ENCODE measurements around the gene COPS3.
"Not testable (repeated sequence)": the region's sequence is repeated elsewhere in the genome, so short reads cannot be mapped to it uniquely, and the experiment has no call there.

DNA sequence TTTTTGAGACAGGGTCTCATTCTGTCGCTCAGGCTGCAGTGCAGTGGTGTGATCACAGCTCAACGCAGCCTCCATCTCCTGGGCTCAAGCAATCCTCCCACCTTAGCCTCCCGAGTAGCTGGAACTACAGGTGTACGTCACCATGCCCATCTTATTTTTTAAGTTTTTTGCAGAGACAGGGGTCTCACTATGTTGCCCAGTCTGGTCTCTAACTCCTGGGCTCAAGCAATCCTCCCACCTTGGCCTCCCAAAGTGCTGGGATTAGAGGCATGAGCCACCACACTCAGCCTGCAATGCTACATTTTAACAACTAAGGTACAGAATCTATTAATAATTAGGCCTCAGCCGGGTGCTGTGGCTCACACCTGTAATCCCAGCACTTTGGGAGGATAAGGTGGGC is 3.6 kb downstream of the COPS3 start:
- TF ChIP-seq, protein P1, sequence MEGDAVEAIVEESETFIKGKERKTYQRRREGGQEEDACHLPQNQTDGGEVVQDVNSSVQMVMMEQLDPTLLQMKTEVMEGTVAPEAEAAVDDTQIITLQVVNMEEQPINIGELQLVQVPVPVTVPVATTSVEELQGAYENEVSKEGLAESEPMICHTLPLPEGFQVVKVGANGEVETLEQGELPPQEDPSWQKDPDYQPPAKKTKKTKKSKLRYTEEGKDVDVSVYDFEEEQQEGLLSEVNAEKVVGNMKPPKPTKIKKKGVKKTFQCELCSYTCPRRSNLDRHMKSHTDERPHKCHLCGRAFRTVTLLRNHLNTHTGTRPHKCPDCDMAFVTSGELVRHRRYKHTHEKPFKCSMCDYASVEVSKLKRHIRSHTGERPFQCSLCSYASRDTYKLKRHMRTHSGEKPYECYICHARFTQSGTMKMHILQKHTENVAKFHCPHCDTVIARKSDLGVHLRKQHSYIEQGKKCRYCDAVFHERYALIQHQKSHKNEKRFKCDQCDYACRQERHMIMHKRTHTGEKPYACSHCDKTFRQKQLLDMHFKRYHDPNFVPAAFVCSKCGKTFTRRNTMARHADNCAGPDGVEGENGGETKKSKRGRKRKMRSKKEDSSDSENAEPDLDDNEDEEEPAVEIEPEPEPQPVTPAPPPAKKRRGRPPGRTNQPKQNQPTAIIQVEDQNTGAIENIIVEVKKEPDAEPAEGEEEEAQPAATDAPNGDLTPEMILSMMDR (IDR thresholded peaks at IDR 0.05 in 2 of 3, conservative IDR thresholded peaks at IDR 0.05 in 1 of 3; ENCODE audit: insufficient read depth in 2 of 3, low read depth in 1 of 3, low read length in 3 of 3): not testable (repeated sequence)
- TF ChIP-seq NFATC3 (IDR thresholded peaks at IDR 0.05); FOS (IDR thresholded peaks at IDR 0.05; ENCODE audit: extremely low read depth, insufficient read length); GATA2 (CRISPR knock-in tag; IDR thresholded peaks at IDR 0.05); EZH2 (IDR thresholded peaks at IDR 0.05; ENCODE audit: borderline replicate concordance, low read depth, low read length); CBX5 (IDR thresholded peaks at IDR 0.05; ENCODE audit: borderline replicate concordance, low read depth); HMG20A (CRISPR knock-in tag; conservative IDR thresholded peaks at IDR 0.05); CBX2 (IDR thresholded peaks at IDR 0.05; ENCODE audit: insufficient read depth, low read length, poor library complexity, severe bottlenecking); TBP (optimal IDR thresholded peaks at IDR 0.05; ENCODE audit: low read depth, low read length): not testable (repeated sequence)
- TF ChIP-seq, protein P2, sequence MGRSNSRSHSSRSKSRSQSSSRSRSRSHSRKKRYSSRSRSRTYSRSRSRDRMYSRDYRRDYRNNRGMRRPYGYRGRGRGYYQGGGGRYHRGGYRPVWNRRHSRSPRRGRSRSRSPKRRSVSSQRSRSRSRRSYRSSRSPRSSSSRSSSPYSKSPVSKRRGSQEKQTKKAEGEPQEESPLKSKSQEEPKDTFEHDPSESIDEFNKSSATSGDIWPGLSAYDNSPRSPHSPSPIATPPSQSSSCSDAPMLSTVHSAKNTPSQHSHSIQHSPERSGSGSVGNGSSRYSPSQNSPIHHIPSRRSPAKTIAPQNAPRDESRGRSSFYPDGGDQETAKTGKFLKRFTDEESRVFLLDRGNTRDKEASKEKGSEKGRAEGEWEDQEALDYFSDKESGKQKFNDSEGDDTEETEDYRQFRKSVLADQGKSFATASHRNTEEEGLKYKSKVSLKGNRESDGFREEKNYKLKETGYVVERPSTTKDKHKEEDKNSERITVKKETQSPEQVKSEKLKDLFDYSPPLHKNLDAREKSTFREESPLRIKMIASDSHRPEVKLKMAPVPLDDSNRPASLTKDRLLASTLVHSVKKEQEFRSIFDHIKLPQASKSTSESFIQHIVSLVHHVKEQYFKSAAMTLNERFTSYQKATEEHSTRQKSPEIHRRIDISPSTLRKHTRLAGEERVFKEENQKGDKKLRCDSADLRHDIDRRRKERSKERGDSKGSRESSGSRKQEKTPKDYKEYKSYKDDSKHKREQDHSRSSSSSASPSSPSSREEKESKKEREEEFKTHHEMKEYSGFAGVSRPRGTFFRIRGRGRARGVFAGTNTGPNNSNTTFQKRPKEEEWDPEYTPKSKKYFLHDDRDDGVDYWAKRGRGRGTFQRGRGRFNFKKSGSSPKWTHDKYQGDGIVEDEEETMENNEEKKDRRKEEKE (IDR thresholded peaks at IDR 0.05; ENCODE audit: borderline replicate concordance in 1 of 2, control insufficient read depth in 1 of 2, low read depth in 2 of 2, low read length in 1 of 2): not testable (repeated sequence)

All from K562 (cell line).